ENCODE data around the gene VSIG10.

Gene VSIG10

GRCh38 chr12:118015306-118015705 is 88.5 kb downstream of the VSIG10 start:
- peaks cover 15% of the 10 kb centered on the region for H3K79me2 ChIP-seq (ENCODE audit: insufficient read depth, low read depth)
- H3K9ac ChIP-seq: no peak overlapping the region
- no peaks in the 10 kb centered on the region for H3K27me3 ChIP-seq (ENCODE audit: insufficient read depth, low read depth)
- peaks cover 17% of the 10 kb centered on the region for H3K4me1 ChIP-seq (ENCODE audit: low read depth, poor library complexity, severe bottlenecking)
- no peak overlapping the region for H3K27ac ChIP-seq
- no peak overlapping the region for H3K4me3 ChIP-seq (IDR thresholded peaks at IDR 0.05; ENCODE audit: insufficient read depth, low read depth, low read length)
- no peaks in the 10 kb centered on the region for H4K20me1 ChIP-seq (ENCODE audit: insufficient read depth)
- no peak overlapping the region for H2AFZ ChIP-seq (ENCODE audit: low read depth)
- H3K4me2 ChIP-seq: no peak overlapping the region
- no peaks in the 10 kb centered on the region for H3K36me3 ChIP-seq (ENCODE audit: insufficient read depth)
- TF ChIP-seq, protein P1, sequence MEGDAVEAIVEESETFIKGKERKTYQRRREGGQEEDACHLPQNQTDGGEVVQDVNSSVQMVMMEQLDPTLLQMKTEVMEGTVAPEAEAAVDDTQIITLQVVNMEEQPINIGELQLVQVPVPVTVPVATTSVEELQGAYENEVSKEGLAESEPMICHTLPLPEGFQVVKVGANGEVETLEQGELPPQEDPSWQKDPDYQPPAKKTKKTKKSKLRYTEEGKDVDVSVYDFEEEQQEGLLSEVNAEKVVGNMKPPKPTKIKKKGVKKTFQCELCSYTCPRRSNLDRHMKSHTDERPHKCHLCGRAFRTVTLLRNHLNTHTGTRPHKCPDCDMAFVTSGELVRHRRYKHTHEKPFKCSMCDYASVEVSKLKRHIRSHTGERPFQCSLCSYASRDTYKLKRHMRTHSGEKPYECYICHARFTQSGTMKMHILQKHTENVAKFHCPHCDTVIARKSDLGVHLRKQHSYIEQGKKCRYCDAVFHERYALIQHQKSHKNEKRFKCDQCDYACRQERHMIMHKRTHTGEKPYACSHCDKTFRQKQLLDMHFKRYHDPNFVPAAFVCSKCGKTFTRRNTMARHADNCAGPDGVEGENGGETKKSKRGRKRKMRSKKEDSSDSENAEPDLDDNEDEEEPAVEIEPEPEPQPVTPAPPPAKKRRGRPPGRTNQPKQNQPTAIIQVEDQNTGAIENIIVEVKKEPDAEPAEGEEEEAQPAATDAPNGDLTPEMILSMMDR (conservative IDR thresholded peaks at IDR 0.05; ENCODE audit: low read depth, low read length): no peak

Data from KMS-11 (cell line).